Measurements from ENCODE around the gene C6orf136. TPM values are rescaled to one million over a fixed set of nuclear protein-coding genes. Genes with fewer than 3 reads are reported as not detected.

C6orf136 gene
- total RNA-seq, 1 experiment from 2014 or later = 34.8 TPM

- CTCF ChIA-PET = no interaction called here
- Histone ChIP-seq H4K20me1 (ENCODE audit: insufficient read depth) (no peaks in the 10 kb centered on the region), H3K27ac (ENCODE audit: low read depth, low read length) (no peak overlapping the region), H3K4me1 (ENCODE audit: control insufficient read depth in 1 of 2, insufficient read depth in 2 of 2, low read length in 2 of 2) (peaks cover 7 to 14% of the 10 kb centered on the region in 2 experiments), H3K36me3 (ENCODE audit: control insufficient read depth in 1 of 2, insufficient read depth in 2 of 2, low read length in 2 of 2) (peaks cover 33 to 51% of the 10 kb centered on the region in 2 experiments; a peak in 3 of 4 replicates), H3K4me2 (ENCODE audit: low read length) (no peak overlapping the region), H3K9me2 (ENCODE audit: insufficient read depth) (no peaks in the 10 kb centered on the region), H3K9ac (ENCODE audit: low read length) (no peak overlapping the region), H3K4me3 (replicated peaks in 1 of 2; ENCODE audit: low read depth in 1 of 2, low read length in 2 of 2) (no peak overlapping the region), H3K79me2 (ENCODE audit: insufficient read depth, low read length) (peaks cover under 1% of the 10 kb centered on the region; the same call in 1 of the 2 replicates), H3K27me3 (ENCODE audit: insufficient read depth, low read length) (no peaks in the 10 kb centered on the region), H3K9me3 (ENCODE audit: control insufficient read depth in 1 of 2, insufficient read depth in 1 of 2, low read depth in 1 of 2, low read length in 2 of 2) (no peaks in the 10 kb centered on the region), H2AFZ (ENCODE audit: low read depth, low read length, poor library complexity, severe bottlenecking) (no peak overlapping the region)
- POLR2A ChIA-PET = interaction anchor here (1.7 kb wide), 1 partner anchor 23 kb away, joined by 4 read pairs; no protein-coding TSS in a partner anchor
- BruUV-seq (replicated peaks) = no TSS peak
- RAD21 ChIA-PET (ENCODE audit: low non-redundant PET in 1 of 2, low total read pairs in 2 of 2, uncharacterized antibody in 2 of 2, unreplicated experiment in 2 of 2) = no interaction called here
- intact Hi-C loops (cut with micrococcal nuclease) = no loop called here
- TF ChIP-seq EGR1 (IDR thresholded peaks at IDR 0.05; ENCODE audit: low read depth) = no peak
- no peak for TF ChIP-seq EZH2 (IDR thresholded peaks at IDR 0.05)
- no peak for TF ChIP-seq ZNF274 (IDR thresholded peaks at IDR 0.05; ENCODE audit: low read depth, low read length)
- no peak for TF ChIP-seq TCF7L2 (IDR thresholded peaks at IDR 0.05; ENCODE audit: borderline replicate concordance, extremely low read depth, insufficient read depth, insufficient read length)
- TF ChIP-seq ELF1 (IDR thresholded peaks at IDR 0.05; ENCODE audit: borderline replicate concordance, low read depth) = no peak
- no peak for TF ChIP-seq EZH2phosphoT487 (IDR thresholded peaks at IDR 0.05; ENCODE audit: borderline replicate concordance)
- TF ChIP-seq FOSL1 (IDR thresholded peaks at IDR 0.05; ENCODE audit: low read depth) = no peak
- no peak for TF ChIP-seq RAD21 (IDR thresholded peaks at IDR 0.05; ENCODE audit: low read depth)
- no peak for TF ChIP-seq REST (IDR thresholded peaks at IDR 0.05; ENCODE audit: low read depth)
- TF ChIP-seq SP1 (IDR thresholded peaks at IDR 0.05; ENCODE audit: low read depth) = no peak
- no peak for TF ChIP-seq CEBPB (IDR thresholded peaks at IDR 0.05; ENCODE audit: low read depth)
- ATAC-seq = no peak
- no peak for DNase-seq (ENCODE audit: low read depth, low spot score)
Measured at GRCh38 chr6:30664994-30665767, 18.2 kb downstream of the C6orf136 start.
